GM12891 (cell line): ENCODE measurements around the gene HSD17B11.

Experiments used
- PAX5 ChIP-seq: IDR thresholded peaks from 2 replicates; pipeline ENCODE4 v1.6.1; 2011; ENCODE audit warnings: low read length, moderate library complexity, mild to moderate bottlenecking; ENCODE audit not compliant: insufficient read depth, severe bottlenecking
- POLR2A ChIP-seq: IDR thresholded peaks from 2 replicates; pipeline ENCODE4 v1.6.1; 2011; ENCODE audit warnings: low read depth, low read length, control low read depth
- POLR2AphosphoS5 ChIP-seq: IDR thresholded peaks from 2 replicates; pipeline ENCODE4 v1.6.1; 2011; ENCODE audit warnings: low read depth, low read length, control low read depth
- POU2F2 ChIP-seq: IDR thresholded peaks from 2 replicates; pipeline ENCODE4 v1.6.1; 2011; ENCODE audit warnings: low read depth, mild to moderate bottlenecking, control low read depth, low read length, moderate library complexity
- SPI1 ChIP-seq: IDR thresholded peaks from 2 replicates; pipeline ENCODE4 v1.6.1; 2011; ENCODE audit warnings: low read depth, low read length, control low read depth
- TAF1 ChIP-seq: IDR thresholded peaks from 2 replicates; pipeline ENCODE4 v1.6.1; 2011; ENCODE audit warnings: low read depth, low read length, control low read depth

DNA sequence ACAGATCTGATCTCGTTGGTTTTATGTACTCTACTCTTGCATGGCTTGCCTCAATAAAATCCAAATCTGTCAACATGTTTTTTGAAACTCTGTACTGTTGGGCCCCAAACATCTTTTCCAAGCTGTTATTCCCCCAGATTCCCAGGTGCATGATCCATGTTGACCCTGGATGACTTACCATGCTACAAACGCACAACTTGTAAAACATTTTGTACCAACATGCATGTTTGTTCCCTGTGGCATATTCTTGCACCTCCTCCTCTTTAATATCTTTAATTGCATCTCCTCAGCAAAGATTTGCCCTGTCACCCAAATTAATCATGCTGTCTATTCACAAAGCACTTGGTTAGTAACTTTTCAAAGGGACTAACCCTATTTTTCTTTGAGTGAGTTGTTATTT, 92.6 kb downstream of the HSD17B11 start:
- TF ChIP-seq POLR2AphosphoS5 (no peak), POLR2A (no peak), TAF1 (no peak), PAX5 (no peak), SPI1 (no peak), POU2F2 (no peak)
